ENCODE results near the gene HS3ST3B1.

HS3ST3B1 gene

GRCh38 chr17:14321476-14321949 lies 20.6 kb downstream of the HS3ST3B1 start:
- DNase-seq (ENCODE audit: low read depth): no peak

GRCh38 chr17:14321980-14322776 lies 21.3 kb downstream of the HS3ST3B1 start:
- no peak for DNase-seq (ENCODE audit: low read depth)

- DNase-seq (ENCODE audit: low read depth): no peak
Observed at GRCh38 chr17:14323522-14323981, 22.7 kb downstream of the HS3ST3B1 start.

- no peak for DNase-seq (ENCODE audit: low read depth)
Observed at GRCh38 chr17:14325618-14326167, 24.8 kb downstream of the HS3ST3B1 start.

GRCh38 chr17:14329900-14330491 lies 29.1 kb downstream of the HS3ST3B1 start:
- no peak for DNase-seq (ENCODE audit: low read depth)

- DNase-seq (ENCODE audit: low read depth): no peak
Observed at GRCh38 chr17:14330492-14330962, 29.6 kb downstream of the HS3ST3B1 start.

- no peak for DNase-seq (ENCODE audit: low read depth)
Observed at GRCh38 chr17:14331225-14331981, 30.5 kb downstream of the HS3ST3B1 start.

- DNase-seq (ENCODE audit: low read depth): no peak
Observed at GRCh38 chr17:14331982-14332298, 31.1 kb downstream of the HS3ST3B1 start.

- no peak for DNase-seq (ENCODE audit: low read depth)
Observed at GRCh38 chr17:14332331-14332730, 31.4 kb downstream of the HS3ST3B1 start.

- DNase-seq (ENCODE audit: low read depth): no peak
Observed at GRCh38 chr17:14333506-14333905, 32.6 kb downstream of the HS3ST3B1 start.

- no peak for DNase-seq (ENCODE audit: low read depth)
Observed at GRCh38 chr17:14334276-14334840, 33.5 kb downstream of the HS3ST3B1 start.

GRCh38 chr17:14334919-14335318 lies 34.0 kb downstream of the HS3ST3B1 start:
- no peak for DNase-seq (ENCODE audit: low read depth)

- DNase-seq (ENCODE audit: low read depth): no peak
Observed at GRCh38 chr17:14336418-14336817, 35.5 kb downstream of the HS3ST3B1 start.

- no peak for DNase-seq (ENCODE audit: low read depth)
Observed at GRCh38 chr17:14337596-14338079, 36.8 kb downstream of the HS3ST3B1 start.

- DNase-seq (ENCODE audit: low read depth): no peak
Observed at GRCh38 chr17:14340857-14341754, 40.2 kb downstream of the HS3ST3B1 start.

- no peak for DNase-seq (ENCODE audit: low read depth)
Observed at GRCh38 chr17:14341866-14342265, 41.0 kb downstream of the HS3ST3B1 start.

GRCh38 chr17:14346801-14347200 lies 45.9 kb downstream of the HS3ST3B1 start:
- DNase-seq (ENCODE audit: low read depth): no peak

- DNase-seq (ENCODE audit: low read depth): no peak
Observed at GRCh38 chr17:14351493-14351892, 50.6 kb downstream of the HS3ST3B1 start.

- no peak for DNase-seq (ENCODE audit: low read depth)
Observed at GRCh38 chr17:14352136-14352535, 51.3 kb downstream of the HS3ST3B1 start.

- no peak for DNase-seq (ENCODE audit: low read depth)
Observed at GRCh38 chr17:14353861-14354474, 53.1 kb downstream of the HS3ST3B1 start.

Data from activated T-helper 1 cell treated with Interleukin-2 at 50 U/mL for 16 hours (primary cell).